HepG2 (cell line): Measurements from ENCODE around the gene ZNF585A. TPM values are rescaled to one million over a fixed set of nuclear protein-coding genes. Genes with fewer than 3 reads are reported as not detected.

ENCODE experiments used
- BCL3 ChIP-seq: sonication (generic); formaldehyde crosslinking; IDR thresholded peaks from 2 replicates; pipeline ENCODE4 v1.5.1; 2020; ENCODE audit warnings: mild to moderate bottlenecking, missing genetic modification reagents, moderate library complexity
- CBX1 ChIP-seq: IDR thresholded peaks from one replicate; pipeline ENCODE4 v1.6.1; 2016; ENCODE audit warnings: antibody characterized with exemption, low read depth
- ETS1 ChIP-seq: sonication (generic); formaldehyde crosslinking; IDR thresholded peaks from 2 replicates; pipeline ENCODE4 v1.4.0; 2020; ENCODE audit warnings: missing genetic modification reagents
- FOSL1 ChIP-seq: sonication (generic); formaldehyde crosslinking; IDR thresholded peaks from 2 replicates; pipeline ENCODE4 v1.9.0; 2021; ENCODE audit warnings: missing genetic modification reagents, borderline replicate concordance
- FOXP1 ChIP-seq, 2 experiments: fragments of 450-650 bp in 1 of 2; IDR thresholded peaks; 2 replicates each; pipeline ENCODE4 v1.6.1; 2017 to 2018; ENCODE audit warnings: antibody characterized with exemption in 1 of 2
- NFKBIZ ChIP-seq: IDR thresholded peaks from 2 replicates; pipeline ENCODE4 v1.6.1; 2018; ENCODE audit warnings: missing genetic modification reagents, missing compliant biosample characterization
- ONECUT2 ChIP-seq: sonication (generic); formaldehyde crosslinking; IDR thresholded peaks from 2 replicates; pipeline ENCODE4 v1.4.0; 2020; ENCODE audit warnings: missing genetic modification reagents
- RBM22 ChIP-seq: fragments of 200-400 bp; formaldehyde crosslinking; optimal IDR thresholded peaks from 2 replicates; pipeline ENCODE3; 2017; ENCODE audit warnings: mild to moderate bottlenecking, low read length, moderate library complexity
- ZBTB4 ChIP-seq: sonication (generic); formaldehyde crosslinking; IDR thresholded peaks from 2 replicates; pipeline ENCODE4 v1.4.0; 2020; ENCODE audit warnings: missing genetic modification reagents, mild to moderate bottlenecking, borderline replicate concordance
- ZNF510 ChIP-seq: sonication (generic); formaldehyde crosslinking; IDR thresholded peaks from 2 replicates; pipeline ENCODE4 v1.4.0; 2020; ENCODE audit warnings: low read depth, mild to moderate bottlenecking, missing genetic modification reagents
- ZNF646 ChIP-seq: sonication (generic); formaldehyde crosslinking; IDR thresholded peaks from 2 replicates; pipeline ENCODE4 v1.9.0; 2021; ENCODE audit warnings: mild to moderate bottlenecking, missing genetic modification reagents
- ZNF672 ChIP-seq: sonication (generic); formaldehyde crosslinking; IDR thresholded peaks from 2 replicates; pipeline ENCODE4 v1.8.1; 2022; ENCODE audit warnings: missing genetic modification reagents
- ZNF777 ChIP-seq: sonication (generic); formaldehyde crosslinking; IDR thresholded peaks from 2 replicates; pipeline ENCODE4 v1.4.0; 2020; ENCODE audit warnings: missing genetic modification reagents
- polyA plus RNA-seq, 8 experiments: library from polyadenylated mRNA; depleted of rRNA in 3 of 8; stranded (reverse) in 7 of 8; unstranded in 1 of 8; fragments of >200 nt; fragmentation: Illumina TruSeq in 4 of 8; extraction: Trizol in 4 of 8; gene quantifications; 2 replicates each; pipeline versions ENCODE4 v1.2.1 to v1.2.3, GENCODE V29; 2011 to 2016; ENCODE audit warnings: low read depth in 4 of 8, missing spikeins in 1 of 8, mixed read lengths in 1 of 8; ENCODE audit not compliant: insufficient read depth in 1 of 8
- total RNA-seq, 5 experiments: library from RNA; depleted of rRNA; stranded (reverse); fragments of >200 nt; fragmentation: Illumina TruSeq; extraction: Trizol; gene quantifications; 2 replicates each; pipeline ENCODE4 v1.2.3, GENCODE V29; 2016; ENCODE audit warnings: low read depth in 1 of 5

ZNF585A gene
- total and polyA plus RNA-seq, 2 of the 13 experiments (the other 11 are each of a cell fraction or from before 2014, with no cell fraction given) = 7.1 to 8.5 TPM

- TF ChIP-seq ZNF646 (CRISPR knock-in tag) (peak; percentile 92), FOXP1 (IDR thresholded peaks at IDR 0.05) (no peak), FOXP1 (CRISPR knock-in tag; IDR thresholded peaks at IDR 0.05) (peak; percentile 33; the same call in 1 of the 2 replicates), ZNF510 (CRISPR knock-in tag) (no peak), CBX1 (no peak), ETS1 (CRISPR knock-in tag) (no peak), BCL3 (peak; percentile 77), FOSL1 (CRISPR knock-in tag) (peak; percentile 7; the same call in 1 of the 2 replicates), RBM22 (no peak), ONECUT2 (CRISPR knock-in tag) (no peak), ZNF672 (no peak), ZNF777 (CRISPR knock-in tag) (no peak), NFKBIZ (CRISPR knock-in tag) (no peak), ZBTB4 (CRISPR knock-in tag) (0 out of 2 replicates have a peak, but pooled peaks have one; percentile 37)
Observed at GRCh38 chr19:37217775-37218591, 45.5 kb upstream of the ZNF585A start, which contains the start of gene ZNF383 (continued).
